GM18870 (cell line): ENCODE results near the gene ATP6V0D1.

Experiments
- ATAC-seq: cut with Tn5 transposase; IDR thresholded peaks from one replicate; pipeline ENCODE4 v1.9.1; 2021; ENCODE audit warnings: moderate library complexity; ENCODE audit not compliant: unreplicated experiment

Gene ATP6V0D1

DNA sequence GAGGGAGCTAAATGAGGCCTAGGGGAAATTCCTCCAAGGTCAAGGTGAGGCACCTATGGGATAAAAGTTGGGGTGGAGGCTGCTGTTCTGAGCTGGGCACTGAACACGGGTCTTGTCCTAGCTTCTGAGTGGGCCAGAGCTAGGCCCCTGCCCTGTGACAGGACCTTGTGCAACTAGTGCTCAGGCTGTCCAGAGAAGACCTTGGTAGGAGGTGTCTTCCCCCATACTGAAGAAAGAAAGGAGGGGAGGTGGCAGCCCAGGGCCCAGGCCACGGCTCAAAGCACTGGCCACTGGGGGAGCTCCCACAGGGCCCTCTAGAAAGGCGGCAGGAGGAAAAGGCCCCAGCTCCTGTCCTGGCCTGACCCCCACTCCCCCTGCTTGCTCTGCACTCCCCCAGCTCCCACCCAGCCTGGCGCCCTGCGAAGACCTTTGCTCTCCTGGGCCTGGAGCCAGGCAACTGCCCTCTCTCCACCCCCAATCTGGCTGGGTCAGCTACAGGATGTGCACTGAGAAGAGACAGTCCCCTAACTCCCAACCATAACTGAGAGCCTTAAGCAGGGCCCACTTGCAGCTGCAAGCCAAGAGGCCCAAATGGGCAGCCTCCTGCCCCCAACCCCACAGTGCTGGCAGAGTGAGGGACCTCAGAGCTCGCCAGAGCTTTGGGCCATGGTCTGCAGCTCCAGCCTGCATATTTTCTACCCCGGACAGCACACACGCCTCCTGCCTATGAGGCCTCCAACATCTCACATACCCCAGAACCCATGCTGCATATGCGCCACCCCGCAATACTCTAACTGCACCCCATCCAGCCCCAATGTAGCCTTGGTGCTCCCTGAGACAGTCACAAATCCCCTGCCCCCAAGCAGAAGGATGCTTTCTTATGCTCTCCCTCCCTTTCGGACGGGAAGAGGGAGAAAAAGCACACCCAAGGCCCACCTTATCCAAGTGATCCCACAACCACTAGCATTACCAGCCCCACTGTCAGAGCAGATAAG is 34.7 kb downstream of the ATP6V0D1 start:
- ATAC-seq: no peak

DNA sequence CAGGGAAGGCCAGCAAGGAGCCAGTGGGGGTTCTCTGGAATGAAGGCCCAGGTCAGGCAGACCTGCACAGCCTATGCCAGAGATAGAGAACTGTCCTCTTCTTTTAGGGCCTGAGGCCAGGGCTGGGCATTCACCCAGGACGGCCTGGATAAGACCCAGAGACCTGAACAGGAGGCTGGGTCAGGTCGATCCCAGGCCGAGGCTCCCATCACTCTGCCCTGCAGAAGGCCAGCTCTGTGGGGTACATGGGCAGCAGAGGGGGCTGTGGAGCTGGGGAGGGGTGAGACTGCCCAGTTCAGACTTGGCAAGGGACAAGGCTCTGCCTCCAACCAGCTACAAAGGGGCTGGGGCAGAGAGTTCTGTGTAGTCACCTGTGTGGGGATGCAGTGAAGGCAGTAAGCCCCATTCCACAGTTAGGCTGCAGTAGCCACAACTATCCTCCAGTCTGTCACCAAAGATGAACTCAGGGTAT is 35.5 kb downstream of the ATP6V0D1 start:
- ATAC-seq: no peak

DNA sequence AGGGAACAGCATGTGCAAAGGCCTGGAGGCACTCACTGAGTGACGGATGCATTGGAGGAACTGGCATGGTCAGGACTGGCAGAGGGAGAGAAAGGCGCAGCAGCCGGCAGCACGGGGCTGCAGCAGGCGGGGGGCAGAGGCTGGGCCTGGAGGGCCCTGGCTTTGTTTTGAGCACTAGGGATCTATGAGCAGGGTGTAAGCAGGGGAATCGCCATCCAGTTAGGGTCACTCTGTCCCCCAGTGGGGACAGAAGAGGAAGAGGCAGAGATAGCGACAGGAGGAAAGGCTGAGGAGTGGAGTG is 35.9 kb downstream of the ATP6V0D1 start:
- ATAC-seq: no peak

DNA sequence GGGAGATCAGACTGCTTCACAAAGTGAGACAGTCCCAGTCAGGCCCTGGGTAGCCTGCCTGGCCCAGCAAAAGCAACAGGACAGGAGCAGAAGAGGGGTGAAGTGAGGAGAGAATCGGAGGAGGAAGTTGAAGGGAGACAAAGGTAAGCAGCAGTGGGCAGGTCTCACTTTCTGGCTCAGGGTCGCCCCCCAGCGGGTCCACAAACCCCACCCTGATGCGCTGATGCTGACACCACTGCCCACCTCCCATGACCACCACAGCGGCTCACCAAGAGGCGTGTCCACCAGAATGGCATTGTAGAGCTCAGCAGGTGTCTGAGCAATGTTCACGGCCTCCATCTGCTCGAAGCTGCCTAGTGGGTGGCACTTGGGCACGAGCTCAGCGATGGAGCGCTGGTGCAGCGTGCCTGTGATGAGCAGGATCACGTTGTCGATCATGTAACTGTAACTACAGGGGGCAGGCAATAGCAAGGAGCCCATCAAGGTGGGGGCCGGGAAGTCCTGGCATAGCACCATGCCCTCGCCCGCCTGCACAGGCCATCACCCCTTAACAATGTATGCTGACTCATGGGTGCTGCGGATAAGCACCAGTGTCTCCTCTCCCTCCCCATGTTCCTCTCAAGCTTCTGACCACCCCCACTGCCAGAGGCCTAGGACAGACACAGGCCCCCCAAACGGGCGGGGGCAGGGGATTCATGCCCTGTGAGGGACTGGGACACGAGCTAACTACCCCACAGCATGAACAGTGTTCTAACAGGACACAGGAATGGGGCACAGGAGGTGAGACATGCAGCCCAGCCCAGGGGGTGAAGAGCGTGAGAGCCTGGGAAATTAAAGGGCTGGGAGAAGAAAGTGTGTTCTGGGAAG is 36.5 kb downstream of the ATP6V0D1 start:
- ATAC-seq: no peak

DNA sequence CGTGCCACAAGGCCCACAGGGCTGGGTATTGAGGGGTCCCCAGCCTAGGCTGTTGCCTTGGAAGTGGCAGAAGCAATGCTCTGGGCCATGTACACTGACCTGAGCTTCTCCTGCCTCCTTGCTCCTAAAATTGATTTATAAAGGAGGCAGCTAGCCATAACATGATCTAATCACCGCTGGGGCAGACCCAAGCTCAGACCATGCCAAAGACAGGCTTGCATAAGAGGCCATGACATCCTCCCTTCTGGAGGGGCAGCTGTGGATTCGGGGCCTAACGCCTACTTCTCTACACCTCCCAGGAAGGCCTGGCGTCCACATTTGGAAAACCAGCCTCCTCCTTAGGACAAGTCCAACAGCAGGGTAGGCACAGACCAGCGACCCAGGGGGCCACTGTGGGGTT is 37.7 kb downstream of the ATP6V0D1 start:
- ATAC-seq: no peak

DNA sequence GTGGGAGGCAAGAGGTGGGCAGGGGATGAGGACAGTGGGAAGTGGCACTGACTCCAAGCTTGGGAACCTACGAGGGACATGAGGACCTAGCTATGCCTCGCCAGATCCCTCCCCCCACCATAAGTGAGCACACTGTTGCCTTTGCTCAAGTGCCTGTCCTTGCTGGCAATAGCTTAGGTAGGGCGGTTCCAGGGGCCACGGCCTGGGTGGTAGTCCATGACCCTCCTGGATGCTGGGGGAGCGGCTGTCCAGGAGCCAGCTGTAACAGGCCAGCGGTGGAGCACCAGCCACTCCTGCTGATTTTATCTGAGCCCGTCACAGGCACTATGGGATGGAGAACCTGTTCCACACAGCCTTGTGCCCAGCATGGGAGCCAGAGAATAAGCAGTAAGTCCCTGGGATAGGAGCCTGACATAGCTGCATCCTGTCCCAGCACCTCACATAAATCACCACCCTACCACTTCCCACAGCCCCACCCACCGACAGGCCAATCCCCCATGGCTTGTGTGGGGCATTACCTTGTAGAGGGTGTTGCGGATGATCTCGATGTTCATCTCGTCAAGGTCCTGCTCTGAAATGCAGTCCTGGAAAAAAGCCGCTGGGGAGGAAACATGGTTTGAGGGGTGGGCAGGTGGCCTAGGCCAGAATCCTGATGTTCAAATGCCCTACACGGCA is 38.2 kb downstream of the ATP6V0D1 start:
- ATAC-seq: no peak

DNA sequence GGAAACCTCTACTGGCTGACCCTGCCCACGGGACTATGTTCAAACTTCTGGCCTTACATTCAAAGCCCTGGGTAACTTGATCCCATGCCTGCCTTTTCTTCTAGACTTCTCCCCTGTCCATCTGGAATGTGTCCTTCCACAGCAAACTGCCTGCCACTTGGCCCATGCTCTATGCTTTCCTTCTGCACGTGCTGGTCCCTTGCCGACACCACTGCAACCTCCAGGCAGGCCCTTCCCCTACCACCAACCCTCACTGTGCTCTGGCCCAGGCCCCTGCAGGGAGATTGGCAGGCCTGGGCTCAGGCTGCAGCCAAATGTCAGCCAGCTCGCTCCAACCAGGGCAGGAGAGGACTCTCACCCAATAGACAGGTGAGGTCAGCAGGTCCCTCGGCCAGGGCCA is 39.0 kb downstream of the ATP6V0D1 start:
- no peak for ATAC-seq

DNA sequence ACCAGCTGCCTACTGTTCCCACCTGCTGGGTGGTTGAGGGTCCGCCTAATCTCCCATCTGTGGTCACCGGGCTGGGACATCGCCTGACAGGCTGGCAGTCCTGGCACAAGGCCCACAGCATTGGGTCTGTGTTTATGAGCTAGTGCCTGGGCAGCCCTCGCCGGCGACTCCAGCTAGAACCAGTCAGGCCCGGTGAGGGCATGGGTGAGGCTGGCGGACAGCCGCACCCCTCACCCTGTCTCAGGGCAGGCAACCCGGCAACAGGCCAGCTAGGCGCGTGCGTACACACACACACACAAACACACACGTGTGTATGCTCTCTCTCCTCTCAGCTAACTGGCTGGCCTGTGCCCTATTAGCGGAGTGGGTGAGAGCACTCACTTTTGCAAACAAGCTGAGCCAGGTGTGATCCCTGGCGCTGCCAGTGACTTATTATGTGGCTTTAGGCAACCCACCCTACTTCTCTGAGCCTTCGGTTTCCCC is 39.6 kb downstream of the ATP6V0D1 start:
- no peak for ATAC-seq

DNA sequence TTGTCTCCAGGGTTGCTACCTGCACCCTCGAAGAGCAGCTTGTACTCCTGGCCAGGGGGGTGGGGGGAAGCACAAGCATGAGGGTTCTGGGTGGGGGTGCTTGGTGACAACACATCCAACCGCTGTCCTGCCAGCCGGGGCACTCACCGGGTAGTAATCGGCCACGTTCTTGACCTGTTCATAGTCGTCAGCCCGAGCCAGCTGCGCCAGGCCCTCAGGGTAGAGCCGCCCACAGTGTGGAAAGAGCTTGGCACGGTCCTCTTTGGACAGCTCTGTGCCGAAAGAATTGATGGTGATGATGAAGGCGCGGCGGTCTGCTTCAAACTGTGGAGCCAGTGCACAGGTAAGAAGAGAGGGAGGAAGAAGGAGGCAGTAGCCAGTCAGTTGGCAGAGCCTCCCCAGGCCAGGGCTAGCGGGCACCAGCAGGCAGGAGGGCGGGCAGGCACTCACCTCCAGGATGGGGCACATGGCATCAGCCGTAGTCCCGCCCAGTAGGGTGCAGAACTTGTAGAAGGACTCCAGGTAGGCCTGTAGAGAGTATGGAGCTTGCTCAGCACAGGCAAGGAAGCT is 42.0 kb downstream of the ATP6V0D1 start:
- no peak for ATAC-seq

DNA sequence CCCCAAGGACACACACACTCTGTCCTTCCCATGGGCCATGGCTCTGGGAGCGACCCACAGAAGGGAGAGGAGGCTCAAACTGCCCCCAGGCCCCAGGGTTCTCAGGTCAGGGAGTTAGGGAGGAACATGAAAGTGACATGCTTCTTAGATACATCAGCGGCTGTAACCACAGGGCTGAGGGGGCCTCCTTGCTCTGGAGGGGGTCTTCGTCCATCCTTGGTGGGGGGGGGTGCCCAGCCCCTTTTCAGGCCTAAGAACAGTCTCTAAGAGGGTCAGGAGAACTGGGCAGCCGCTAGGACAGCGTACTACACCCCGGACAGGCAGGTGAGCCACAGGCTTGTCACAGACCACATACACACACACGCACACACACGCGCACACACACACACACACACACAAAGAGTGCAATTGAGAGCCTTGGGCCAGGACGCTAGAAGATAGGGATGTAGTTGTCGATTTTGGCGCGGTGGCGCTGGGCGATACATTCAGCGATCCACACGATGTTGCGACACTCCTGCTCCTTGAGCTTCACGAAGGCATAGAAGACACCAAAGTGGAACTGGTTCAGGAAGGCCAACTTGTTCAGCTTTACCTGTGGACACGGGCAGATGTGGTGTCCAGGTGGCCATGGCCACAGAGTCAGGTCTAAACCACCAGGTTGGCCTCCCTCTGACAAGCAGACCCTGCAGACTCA is 42.7 kb downstream of the ATP6V0D1 start:
- no peak for ATAC-seq

DNA sequence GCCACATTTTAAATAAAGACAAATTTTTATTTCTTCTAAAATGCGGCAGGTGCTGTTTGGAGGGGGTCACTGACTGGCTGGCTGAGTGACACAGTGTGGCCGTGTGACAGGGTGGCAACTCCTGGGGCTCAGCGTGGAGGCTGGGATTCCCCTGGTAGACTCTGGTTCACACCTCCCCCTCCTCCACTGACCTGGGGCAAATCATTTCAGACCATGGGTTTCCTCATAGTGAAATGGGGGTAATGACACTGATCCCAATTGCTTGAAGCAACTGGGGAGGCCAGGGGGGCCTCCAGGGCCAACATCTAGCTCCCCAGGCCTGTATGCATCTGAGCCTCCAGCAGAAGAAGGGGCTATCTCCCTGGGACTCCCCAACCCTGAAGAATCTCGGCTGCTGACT is 43.4 kb downstream of the ATP6V0D1 start:
- no peak for ATAC-seq

DNA sequence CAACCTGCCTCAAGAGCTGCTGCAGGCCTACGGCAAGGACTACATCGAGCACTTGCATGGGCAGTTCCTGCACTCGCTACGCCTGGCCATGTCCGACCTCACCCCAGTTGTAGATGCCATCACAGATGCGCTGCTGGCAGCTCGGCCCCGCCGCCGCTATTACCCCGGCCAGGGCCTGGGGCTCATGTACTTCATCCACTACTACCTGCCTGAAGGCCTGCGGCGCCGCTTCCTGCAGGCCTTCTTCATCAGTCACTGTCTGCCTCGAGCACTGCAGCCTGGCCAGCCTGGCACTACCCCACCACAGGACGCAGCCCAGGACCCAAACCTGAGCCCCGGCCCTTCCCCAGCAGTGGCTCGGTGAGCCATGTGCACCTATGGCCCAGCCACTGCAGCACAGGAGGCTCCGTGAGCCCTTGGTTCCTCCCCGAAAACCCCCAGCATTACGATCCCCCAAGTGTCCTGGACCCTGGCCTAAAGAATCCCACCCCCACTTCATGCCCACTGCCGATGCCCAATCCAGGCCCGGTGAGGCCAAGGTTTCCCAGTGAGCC is 44.2 kb downstream of the ATP6V0D1 start:
- no peak for ATAC-seq

DNA sequence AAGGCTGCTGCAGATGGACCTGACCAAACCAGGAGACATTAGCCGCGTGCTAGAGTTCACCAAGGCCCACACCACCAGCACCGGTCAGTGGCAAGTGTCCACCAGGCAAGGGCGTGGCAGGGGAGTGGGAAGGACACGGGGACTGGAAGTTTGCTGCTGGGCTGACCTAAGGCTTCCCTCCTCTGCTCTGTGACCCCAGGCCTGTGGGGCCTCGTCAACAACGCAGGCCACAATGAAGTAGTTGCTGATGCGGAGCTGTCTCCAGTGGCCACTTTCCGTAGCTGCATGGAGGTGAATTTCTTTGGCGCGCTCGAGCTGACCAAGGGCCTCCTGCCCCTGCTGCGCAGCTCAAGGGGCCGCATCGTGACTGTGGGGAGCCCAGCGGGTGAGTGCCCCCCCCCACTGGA is 45.2 kb downstream of the ATP6V0D1 start:
- no peak for ATAC-seq

DNA sequence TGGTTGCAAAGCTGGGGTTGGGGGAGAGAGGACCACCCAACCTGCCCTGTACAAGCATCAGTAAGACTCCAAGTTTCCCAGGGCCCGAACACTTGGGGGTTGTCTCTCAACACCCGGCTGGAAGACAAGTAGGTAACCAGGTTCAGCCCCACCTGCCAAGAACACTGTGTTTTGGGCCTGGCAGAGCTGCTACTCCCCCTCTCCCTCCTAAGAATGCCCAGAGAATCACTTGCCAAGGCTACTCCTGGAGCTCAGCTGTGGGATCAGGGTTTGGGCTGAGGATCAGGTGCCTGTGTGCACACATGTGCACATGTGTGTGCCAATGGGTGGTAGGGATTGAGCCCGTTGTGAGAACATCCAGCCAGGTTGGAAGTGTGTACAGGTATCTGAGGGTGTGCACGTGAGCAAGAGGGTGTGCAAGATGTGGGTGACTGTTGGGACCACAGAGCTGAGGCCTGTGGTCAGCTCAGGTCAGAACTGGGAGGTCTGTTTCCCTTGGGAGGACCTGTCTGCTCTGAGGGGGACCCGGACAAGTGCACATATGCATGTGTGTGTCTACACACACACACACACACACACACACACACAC is 47.7 kb downstream of the ATP6V0D1 start:
- ATAC-seq: no peak

DNA sequence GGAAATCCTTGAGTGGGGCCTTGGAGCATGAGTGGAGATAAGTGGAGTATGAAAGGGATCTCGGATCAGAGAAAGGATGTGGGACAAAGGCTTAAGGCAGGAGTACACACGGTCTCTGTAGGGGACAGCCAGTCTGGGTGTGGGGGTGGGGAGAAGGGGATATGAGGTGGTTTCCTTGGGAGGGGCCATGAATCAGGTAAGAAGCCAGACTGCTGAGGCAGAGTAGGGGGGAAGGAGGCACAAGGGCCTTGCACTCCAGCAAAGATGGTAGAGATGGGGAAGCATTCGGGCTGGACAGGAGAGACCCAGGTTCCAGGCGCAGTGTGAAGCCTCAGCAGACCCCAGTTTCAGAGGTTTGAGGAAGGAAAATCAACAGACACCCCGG is 48.5 kb downstream of the ATP6V0D1 start:
- no peak for ATAC-seq

DNA sequence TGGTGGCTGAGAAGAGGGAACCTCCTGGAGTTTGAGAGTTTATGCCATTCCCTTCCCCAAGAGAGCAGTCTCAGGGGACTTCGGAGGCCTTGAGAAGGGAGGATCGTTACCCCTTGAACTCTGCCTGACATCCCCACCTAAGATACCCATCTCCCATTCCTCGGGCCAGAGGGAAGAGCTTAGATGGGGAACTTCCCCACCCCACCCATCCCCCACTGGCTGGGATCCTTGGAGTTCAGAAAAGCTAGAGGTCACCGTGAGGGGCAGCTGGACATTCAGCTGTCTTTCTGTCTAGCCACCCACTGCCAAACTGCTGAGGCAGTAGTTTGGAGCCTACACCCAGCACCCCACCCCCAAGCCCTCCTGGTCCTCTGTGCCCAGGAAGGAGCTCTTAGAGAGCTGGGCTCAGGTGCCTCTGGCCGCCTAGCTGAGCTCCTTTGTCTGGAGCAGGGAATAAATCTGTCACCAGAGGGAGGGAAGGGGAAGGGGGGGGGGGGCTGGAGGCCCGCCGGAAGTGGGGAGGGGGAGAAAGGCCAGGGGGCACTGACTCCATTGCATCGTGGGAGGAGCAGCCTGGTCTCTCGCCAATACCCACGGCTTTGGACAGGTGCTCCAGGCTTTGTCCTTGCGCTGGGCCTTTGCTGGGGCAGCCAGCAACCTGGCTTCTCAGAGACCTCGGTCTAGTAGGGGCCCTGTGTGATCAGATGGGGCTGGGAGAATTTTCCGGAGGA is 49.0 kb downstream of the ATP6V0D1 start:
- no peak for ATAC-seq

DNA sequence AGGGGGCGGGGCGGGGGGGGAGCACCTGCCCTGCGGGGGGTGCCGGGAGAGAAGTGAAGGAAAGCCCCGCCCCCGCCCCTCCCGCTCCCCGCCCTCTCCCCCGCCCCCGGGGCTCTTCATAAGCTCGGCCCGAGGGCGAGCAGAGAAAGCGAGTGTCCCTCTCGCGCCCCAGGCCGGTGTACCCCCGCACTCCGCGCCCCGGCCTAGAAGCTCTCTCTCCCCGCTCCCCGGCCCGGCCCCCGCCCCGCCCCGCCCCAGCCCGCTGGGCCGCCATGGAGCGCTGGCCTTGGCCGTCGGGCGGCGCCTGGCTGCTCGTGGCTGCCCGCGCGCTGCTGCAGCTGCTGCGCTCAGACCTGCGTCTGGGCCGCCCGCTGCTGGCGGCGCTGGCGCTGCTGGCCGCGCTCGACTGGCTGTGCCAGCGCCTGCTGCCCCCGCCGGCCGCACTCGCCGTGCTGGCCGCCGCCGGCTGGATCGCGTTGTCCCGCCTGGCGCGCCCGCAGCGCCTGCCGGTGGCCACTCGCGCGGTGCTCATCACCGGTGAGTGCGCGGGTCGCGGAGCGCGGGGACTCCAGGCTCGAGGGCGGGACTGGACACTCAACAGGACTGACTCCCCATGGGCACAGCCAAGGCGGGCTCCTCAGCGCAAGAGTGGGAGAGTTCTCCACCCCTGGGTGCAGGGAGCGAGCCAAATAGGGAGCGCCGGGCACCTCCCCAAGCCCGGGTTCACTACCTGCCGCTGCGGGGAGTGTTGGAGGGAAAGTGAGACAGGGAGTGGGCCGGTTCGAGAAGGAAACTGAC is 49.8 kb downstream of the ATP6V0D1 start, which contains the start of gene HSD11B2:
TSS of gene HSD11B2 (plus strand) at position 145 of the 798 bp plus-strand sequence. CDS start at position 273, 128 bp downstream.
- ATAC-seq: no peak

DNA sequence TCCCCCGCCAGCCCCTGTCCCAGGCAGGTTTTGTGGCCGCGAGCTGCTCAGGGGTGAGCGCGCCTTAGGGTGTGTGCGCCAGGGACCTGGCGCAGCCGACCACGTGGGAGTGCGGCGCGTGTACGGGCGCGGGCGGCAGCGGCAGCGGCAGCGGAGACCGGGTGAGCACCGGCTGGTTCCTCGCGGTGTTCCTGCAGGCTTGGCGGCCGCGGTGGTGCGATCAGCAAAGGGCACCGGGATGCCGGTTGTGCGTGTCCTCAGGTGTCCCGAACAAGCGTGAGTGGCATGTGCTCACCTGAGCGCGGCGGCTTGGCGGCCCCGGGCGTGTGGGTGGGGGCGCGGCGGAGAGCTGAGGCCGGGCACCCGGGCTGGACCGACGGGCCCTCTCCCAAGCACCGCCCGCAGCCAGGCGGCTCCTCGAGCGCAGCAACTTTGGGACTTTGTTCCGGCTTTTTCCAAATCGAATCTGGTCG is 50.4 kb downstream of the ATP6V0D1 start:
- no peak for ATAC-seq
